GM18511 (cell line): ENCODE results near the gene ZNF654.

ENCODE experiments used
- ATAC-seq: cut with Tn5 transposase; IDR thresholded peaks from one replicate; pipeline ENCODE4 v1.9.1; 2021; ENCODE audit warnings: mild to moderate bottlenecking, moderate library complexity; ENCODE audit not compliant: unreplicated experiment

Gene ZNF654

GRCh38 chr3:88191872-88192409 is 132.9 kb downstream of the ZNF654 start:
- ATAC-seq: no peak

DNA sequence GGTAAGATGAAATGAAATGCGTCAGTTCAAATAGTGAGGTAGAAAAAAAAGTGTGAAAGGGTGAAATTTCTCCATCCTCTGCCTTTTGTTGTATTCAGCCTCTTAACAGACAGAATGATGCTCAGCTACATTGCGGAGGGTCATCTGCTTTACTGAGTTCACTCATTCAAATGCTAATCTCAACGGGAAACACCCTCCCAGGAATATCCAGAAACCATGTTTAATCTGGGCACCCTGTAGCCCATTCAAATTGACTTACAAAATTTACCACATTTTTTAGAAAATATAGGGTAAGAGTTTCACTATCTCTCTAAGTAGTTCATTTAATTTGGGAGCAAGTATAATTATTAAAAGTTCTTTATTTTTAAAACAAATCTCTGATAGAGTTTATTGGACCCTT is 133.6 kb downstream of the ZNF654 start:
- ATAC-seq: no peak
